Right lobe of liver (tissue), 6 donors: ENCODE results near the gene KIAA1586. TPM values are rescaled to one million over a fixed set of nuclear protein-coding genes. Genes with fewer than 3 reads are reported as not detected.

Experiments
- ATAC-seq, 4 donors: fragments of 200-7000 bp; cut with Tn5 transposase; one replicate each; pipeline ENCODE4 v1.9.1; 2020; ENCODE audit warnings: mild to moderate bottlenecking in 4 of 4, moderate library complexity in 4 of 4
- DNase-seq, 3 donors: peaks; one replicate each; pipeline ENCODE4 v3.0.0-alpha.2; 2020
- H3K27ac ChIP-seq, 3 donors: fragments of 200-600 bp; one replicate each; pipeline ENCODE4 v1.8.0; 2022
- H3K27me3 ChIP-seq, 2 donors: fragments of 200-600 bp; one replicate each; pipeline ENCODE4 v1.8.0; 2022
- H3K36me3 ChIP-seq, 4 donors: fragments of 200-600 bp; sonication (generic) in 1 of 4; one replicate each; pipeline versions ENCODE4 v1.5.1 to v1.8.0; 2017 to 2022; ENCODE audit warnings: control low read depth in 1 of 4
- H3K4me1 ChIP-seq, 4 donors: fragments of 200-600 bp; sonication (generic) in 1 of 4; one replicate each; pipeline versions ENCODE4 v1.5.1 to v1.8.0; 2017 to 2022; ENCODE audit warnings: control low read depth in 1 of 4
- H3K4me3 ChIP-seq, 3 donors: fragments of 200-600 bp; one replicate each; pipeline ENCODE4 v1.8.0; 2022
- H3K9me3 ChIP-seq, 4 donors: fragments of 200-600 bp; sonication (generic) in 1 of 4; one replicate each; pipeline versions ENCODE4 v1.5.1 to v1.8.0; 2017 to 2022; ENCODE audit warnings: control low read depth in 1 of 4
- POLR2A ChIP-seq: fragments of 450-650 bp; IDR thresholded peaks from one replicate; pipeline ENCODE4 v1.6.1; 2017; ENCODE audit warnings: antibody characterized with exemption, mild to moderate bottlenecking
- WGBS: methylation state at CpG from one replicate; pipeline ENCODE4 v1.1.6; 2018; ENCODE audit warnings: low coverage, low lambda C conversion rate; ENCODE audit not compliant: insufficient coverage; ENCODE audit errors: missing lambda C conversion rate; 5-methylcytosine and 5-hydroxymethylcytosine counted together
- intact Hi-C, 2 donors: fragments of 100-400 bp; cut with DNase I; formaldehyde crosslinking; loops; one replicate each; pipeline versions ENCODE4 v1.11.2 to v1.14.1; 2022
- small RNA-seq, 2 experiments: library from RNA; depleted of rRNA; stranded (forward); fragments of <200 nt; gene quantifications; one replicate each; pipeline ENCODE3, GENCODE V24; 2016
- total RNA-seq, 6 experiments: library from RNA; depleted of rRNA in 2 of 6; stranded (reverse); fragments of >200 nt in 2 of 6; fragmentation: NEBNext Ultra II Directional in 3 of 6; extraction: Animal tissue kit (Norgen Biotek cat#: 25700) in 3 of 6; gene quantifications; one replicate each; pipeline versions ENCODE4 v1.1.0 to v1.2.4, GENCODE V29; 2016 to 2023
- TF ChIP-seq, protein P1 (sequence below), 4 donors: fragments of 200-600 bp in 3 of 4; fragments of 450-650 bp in 1 of 4; IDR thresholded peaks; one replicate each; pipeline versions ENCODE4 v1.5.1 to v1.8.0; 2016 to 2022; ENCODE audit warnings: antibody characterized with exemption in 4 of 4, mild to moderate bottlenecking in 2 of 4
- donor health status: DM: no; HTN: yes; CAD: no.
- donor health status: DM: no; HTN: no; CAD: no.
- donor health status: DM: no; HTN: no; CAD: no.
- donor health status: DM: no; HTN: yes; CAD: no.
- donor health status: DM: no; HTN: yes; CAD: no.

Gene KIAA1586
- total RNA-seq, 6 experiments from 2014 or later: 3.2 to 6.5 (median 4.5) TPM

DNA sequence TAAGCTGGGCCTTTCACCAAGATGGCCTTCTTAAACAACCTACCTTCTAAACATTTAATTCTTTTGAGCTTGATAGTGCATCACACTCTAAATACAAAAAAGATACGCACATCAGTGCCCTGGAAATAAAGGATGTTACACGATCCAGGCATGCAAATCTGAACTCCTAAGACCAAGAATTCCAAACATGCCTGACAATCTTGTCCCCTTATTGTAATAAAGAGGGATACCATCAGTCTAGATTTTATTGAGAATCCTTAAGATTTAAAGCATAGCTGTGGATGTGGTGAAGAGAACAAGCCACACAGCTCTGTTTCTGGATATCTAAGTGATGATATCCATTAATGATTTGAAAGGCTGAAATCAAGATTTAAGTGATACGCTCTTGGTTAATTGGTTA, 56.5 kb downstream of the KIAA1586 start:
- peaks cover 0 to 43% (median 29%) of the 10 kb centered on the region in 4 donors for H3K36me3 ChIP-seq
- TF ChIP-seq POLR2A: no peak
- ATAC-seq: no peak
- no peaks in the 10 kb centered on the region for H3K9me3 ChIP-seq
- WGBS: 93% methylated on average over 3 of the region's 3 CpGs
- H3K4me3 ChIP-seq: no peak overlapping the region
- H3K4me1 ChIP-seq: no peaks in the 10 kb centered on the region
- DNase-seq: no peak
- intact Hi-C loops: no loop called here
- H3K27ac ChIP-seq: no peak overlapping the region
- H3K27me3 ChIP-seq: no peaks in the 10 kb centered on the region

DNA sequence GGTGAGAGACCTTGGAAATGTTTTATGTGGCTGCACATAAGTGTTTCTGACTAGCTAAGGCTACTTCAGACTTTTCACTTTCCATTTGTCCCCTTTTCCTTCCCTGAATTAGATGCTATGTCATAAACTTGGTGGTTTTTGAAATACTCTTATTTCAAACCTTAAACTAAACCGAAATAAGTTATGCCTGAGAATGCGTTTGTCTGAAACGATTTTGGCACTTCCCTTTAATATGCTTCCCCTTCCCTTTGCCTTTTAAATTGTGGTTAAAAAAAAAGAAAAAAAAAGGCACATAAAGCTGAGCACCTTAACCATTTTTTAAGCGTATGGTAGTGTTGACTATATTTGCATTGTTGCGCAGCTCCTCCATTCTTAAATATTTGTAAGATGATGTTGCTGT, 57.8 kb downstream of the KIAA1586 start:
- no peak for ATAC-seq

More for the DNA sequence above, 57.8 kb downstream of the KIAA1586 start:
- H3K4me1 ChIP-seq: no peaks in the 10 kb centered on the region
- intact Hi-C loops: no loop called here
- no peaks in the 10 kb centered on the region for H3K27me3 ChIP-seq
- no peak overlapping the region for H3K27ac ChIP-seq
- H3K4me3 ChIP-seq: no peak overlapping the region
- TF ChIP-seq POLR2A: no peak
- TF ChIP-seq, protein P1, sequence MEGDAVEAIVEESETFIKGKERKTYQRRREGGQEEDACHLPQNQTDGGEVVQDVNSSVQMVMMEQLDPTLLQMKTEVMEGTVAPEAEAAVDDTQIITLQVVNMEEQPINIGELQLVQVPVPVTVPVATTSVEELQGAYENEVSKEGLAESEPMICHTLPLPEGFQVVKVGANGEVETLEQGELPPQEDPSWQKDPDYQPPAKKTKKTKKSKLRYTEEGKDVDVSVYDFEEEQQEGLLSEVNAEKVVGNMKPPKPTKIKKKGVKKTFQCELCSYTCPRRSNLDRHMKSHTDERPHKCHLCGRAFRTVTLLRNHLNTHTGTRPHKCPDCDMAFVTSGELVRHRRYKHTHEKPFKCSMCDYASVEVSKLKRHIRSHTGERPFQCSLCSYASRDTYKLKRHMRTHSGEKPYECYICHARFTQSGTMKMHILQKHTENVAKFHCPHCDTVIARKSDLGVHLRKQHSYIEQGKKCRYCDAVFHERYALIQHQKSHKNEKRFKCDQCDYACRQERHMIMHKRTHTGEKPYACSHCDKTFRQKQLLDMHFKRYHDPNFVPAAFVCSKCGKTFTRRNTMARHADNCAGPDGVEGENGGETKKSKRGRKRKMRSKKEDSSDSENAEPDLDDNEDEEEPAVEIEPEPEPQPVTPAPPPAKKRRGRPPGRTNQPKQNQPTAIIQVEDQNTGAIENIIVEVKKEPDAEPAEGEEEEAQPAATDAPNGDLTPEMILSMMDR (IDR thresholded peaks at IDR 0.05): no peak
- H3K9me3 ChIP-seq: no peaks in the 10 kb centered on the region
- DNase-seq: no peak
- WGBS: 58% methylated on average over 5 of the region's 5 CpGs
- peaks cover 0 to 32% (median 27%) of the 10 kb centered on the region in 4 donors for H3K36me3 ChIP-seq

Small RNAs within 50 kb of the gene (small RNA-seq; reads per million reads assigned to genes)
- gene FTH1P15: 0 reads per million in 2 experiments

Other genes starting within 250 kb of the KIAA1586 start
- gene BEND6, start 91.6 kb upstream of the KIAA1586 start, total RNA-seq: not detected
- 10 to 100 TPM; 14.4 to 24.9 (median 19.1) TPM for gene ZNF451, start 43.5 kb downstream of the KIAA1586 start, total RNA-seq
- gene BAG2, start 125.6 kb downstream of the KIAA1586 start, total RNA-seq: 1 to 10 TPM; 2.8 to 6.2 (median 4.3) TPM
- gene RAB23, start 175.6 kb downstream of the KIAA1586 start, total RNA-seq: 1 to 10 TPM; 2.0 to 3.1 (median 2.5) TPM